ENCODE data around the gene NOXA1.
A peak's percentile ranks its signal among the peaks of the same experiment; 100 is the strongest.

Gene NOXA1

GRCh38 chr9:137441289-137441934 is 18.2 kb downstream of the NOXA1 start, which contains the start of gene ENTPD8:
TSS of gene ENTPD8 (minus strand) at chr9:137441357. CDS start at chr9:137438285, 3,072 bp downstream.
- Histone ChIP-seq H3K27ac (no peak within 1 kb of the TSS), H3K4me3 (ENCODE audit: low read depth, low read length) (peak within 1 kb of the TSS; percentile 22), H3K36me3 (replicated peaks) (no peaks in the 10 kb centered on the region), H3K27me3 (replicated peaks) (no peaks in the 10 kb centered on the region)
- no peak for DNase-seq
- in situ Hi-C loops (cut with HindIII; ENCODE audit: low pct_ligation_motif_present, low sequenced_read_pairs): no loop called here
- no peak for TF ChIP-seq CTCF (IDR thresholded peaks at IDR 0.05; ENCODE audit: low read depth, low read length, missing control alignments)

GRCh38 chr9:137441935-137442321 is 18.7 kb downstream of the NOXA1 start:
- Histone ChIP-seq H3K27me3 (replicated peaks) (no peaks in the 10 kb centered on the region), H3K36me3 (replicated peaks) (no peaks in the 10 kb centered on the region), H3K4me3 (ENCODE audit: low read depth, low read length) (no peak overlapping the region), H3K27ac (no peak overlapping the region)
- no peak for TF ChIP-seq CTCF (IDR thresholded peaks at IDR 0.05; ENCODE audit: low read depth, low read length, missing control alignments)
- no peak for DNase-seq
- in situ Hi-C loops (cut with HindIII; ENCODE audit: low pct_ligation_motif_present, low sequenced_read_pairs): no loop called here

- in situ Hi-C loops (cut with HindIII; ENCODE audit: low pct_ligation_motif_present, low sequenced_read_pairs): no loop called here
- peaks cover 8% of the 10 kb centered on the region for H3K36me3 ChIP-seq (replicated peaks)
- DNase-seq: no peak
- H3K27ac ChIP-seq: no peak overlapping the region
- TF ChIP-seq CTCF (IDR thresholded peaks at IDR 0.05; ENCODE audit: low read depth, low read length, missing control alignments): no peak
- no peaks in the 10 kb centered on the region for H3K27me3 ChIP-seq (replicated peaks)
- no peak overlapping the region for H3K4me3 ChIP-seq (ENCODE audit: low read depth, low read length)
Observed at GRCh38 chr9:137444106-137444790, 21.1 kb downstream of the NOXA1 start.

- DNase-seq: peak; percentile 74
- no peaks in the 10 kb centered on the region for H3K27me3 ChIP-seq (replicated peaks)
- H3K27ac ChIP-seq: no peak overlapping the region
- peaks cover 15% of the 10 kb centered on the region for H3K36me3 ChIP-seq (replicated peaks)
- in situ Hi-C loops (cut with HindIII; ENCODE audit: low pct_ligation_motif_present, low sequenced_read_pairs): no loop called here
- peak; percentile 92 for TF ChIP-seq CTCF (IDR thresholded peaks at IDR 0.05; ENCODE audit: low read depth, low read length, missing control alignments)
- no peak overlapping the region for H3K4me3 ChIP-seq (ENCODE audit: low read depth, low read length)
Observed at GRCh38 chr9:137445275-137445807, 22.1 kb downstream of the NOXA1 start.

- DNase-seq: no peak
- TF ChIP-seq CTCF (IDR thresholded peaks at IDR 0.05; ENCODE audit: low read depth, low read length, missing control alignments): no peak
- no peak overlapping the region for H3K27ac ChIP-seq
- in situ Hi-C loops (cut with HindIII; ENCODE audit: low pct_ligation_motif_present, low sequenced_read_pairs): no loop called here
- H3K4me3 ChIP-seq (ENCODE audit: low read depth, low read length): no peak overlapping the region
- H3K27me3 ChIP-seq (replicated peaks): no peaks in the 10 kb centered on the region
- peaks cover 15% of the 10 kb centered on the region for H3K36me3 ChIP-seq (replicated peaks)
Observed at GRCh38 chr9:137445930-137446431, 22.8 kb downstream of the NOXA1 start.

All from brain microvascular endothelial cell (primary cell).